RWPE2 (cell line): ENCODE data around the gene IFITM2.
"Not testable (repeated sequence)": the region's sequence is repeated elsewhere in the genome, so short reads cannot be mapped to it uniquely, and the experiment has no call there.

Experiments used
- ATAC-seq: fragments of 200-7000 bp; cut with Tn5 transposase; 3 replicates; pipeline ENCODE4 v1.9.1; 2021; ENCODE audit warnings: low read depth
- DNase-seq: peaks from one replicate; pipeline ENCODE4 v3.0.0-alpha.2; 2020; ENCODE audit warnings: low spot score
- H3K27ac ChIP-seq: fragments of 450-650 bp; 2 replicates; pipeline ENCODE4 v1.5.1; 2017; ENCODE audit warnings: mild to moderate bottlenecking; ENCODE audit not compliant: poor library complexity, severe bottlenecking
- H3K27me3 ChIP-seq: fragments of 250-450 bp; sonication (Bioruptor Pico); 2 replicates; pipeline ENCODE4 v1.5.1; 2021; ENCODE audit warnings: mild to moderate bottlenecking, moderate library complexity; ENCODE audit not compliant: insufficient read depth, poor library complexity, severe bottlenecking
- H3K36me3 ChIP-seq: fragments of 250-450 bp; sonication (Bioruptor Pico); 2 replicates; pipeline ENCODE4 v1.5.1; 2020; ENCODE audit warnings: low read depth, mild to moderate bottlenecking, moderate library complexity
- H3K4me1 ChIP-seq: fragments of 250-450 bp; sonication (Bioruptor Pico); 2 replicates; pipeline ENCODE4 v1.5.1; 2021; ENCODE audit warnings: mild to moderate bottlenecking, moderate library complexity; ENCODE audit not compliant: insufficient read depth, poor library complexity, severe bottlenecking
- H3K4me3 ChIP-seq: fragments of 250-450 bp; sonication (Bioruptor Pico); 2 replicates; pipeline ENCODE4 v1.5.1; 2021; ENCODE audit warnings: mild to moderate bottlenecking, moderate library complexity; ENCODE audit not compliant: severe bottlenecking
- H3K9me3 ChIP-seq: fragments of 250-450 bp; sonication (Bioruptor Pico); 2 replicates; pipeline ENCODE4 v1.5.1; 2021; ENCODE audit warnings: mild to moderate bottlenecking, moderate library complexity; ENCODE audit not compliant: severe bottlenecking
- TF ChIP-seq, protein P1 (sequence below): fragments of 450-650 bp; IDR thresholded peaks from one replicate; pipeline ENCODE4 v1.5.1; 2017; ENCODE audit warnings: mild to moderate bottlenecking, moderate library complexity; ENCODE audit not compliant: poor library complexity, severe bottlenecking

IFITM2 gene

DNA sequence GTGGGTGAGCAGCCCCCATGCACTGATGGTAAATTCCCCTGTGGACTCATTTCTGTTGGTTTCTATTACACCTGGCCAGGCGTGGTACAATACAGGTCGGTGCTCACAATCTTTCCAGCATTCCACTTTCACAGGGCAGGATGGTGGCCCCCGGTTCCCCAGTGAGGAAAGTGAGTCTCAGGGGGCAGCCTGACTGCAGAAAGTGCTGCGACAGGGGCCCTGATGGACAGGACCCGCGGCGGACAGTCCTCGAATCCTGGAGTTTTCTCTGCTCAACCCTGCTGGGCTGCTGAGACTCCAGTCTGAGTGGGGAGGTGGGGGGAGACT lies 21.8 kb upstream of the IFITM2 start:
- DNase-seq = no peak
- no peaks in the 10 kb centered on the region for H3K4me1 ChIP-seq
- ATAC-seq = no peak

GRCh38 chr11:286977-287820 lies 20.4 kb upstream of the IFITM2 start:
- H3K4me1 ChIP-seq, H3K9me3 ChIP-seq, H3K4me3 ChIP-seq, H3K36me3 ChIP-seq, DNase-seq, ATAC-seq, H3K27ac ChIP-seq: not testable (repeated sequence)
- peaks cover 16% of the 10 kb centered on the region for H3K27me3 ChIP-seq

More for the DNA sequence above, 21.8 kb upstream of the IFITM2 start:
- Histone ChIP-seq H3K4me3 (no peak overlapping the region), H3K27ac (no peak overlapping the region), H3K27me3 (peaks cover 30% of the 10 kb centered on the region), H3K9me3 (no peaks in the 10 kb centered on the region), H3K36me3 (no peaks in the 10 kb centered on the region)
- TF ChIP-seq, protein P1, sequence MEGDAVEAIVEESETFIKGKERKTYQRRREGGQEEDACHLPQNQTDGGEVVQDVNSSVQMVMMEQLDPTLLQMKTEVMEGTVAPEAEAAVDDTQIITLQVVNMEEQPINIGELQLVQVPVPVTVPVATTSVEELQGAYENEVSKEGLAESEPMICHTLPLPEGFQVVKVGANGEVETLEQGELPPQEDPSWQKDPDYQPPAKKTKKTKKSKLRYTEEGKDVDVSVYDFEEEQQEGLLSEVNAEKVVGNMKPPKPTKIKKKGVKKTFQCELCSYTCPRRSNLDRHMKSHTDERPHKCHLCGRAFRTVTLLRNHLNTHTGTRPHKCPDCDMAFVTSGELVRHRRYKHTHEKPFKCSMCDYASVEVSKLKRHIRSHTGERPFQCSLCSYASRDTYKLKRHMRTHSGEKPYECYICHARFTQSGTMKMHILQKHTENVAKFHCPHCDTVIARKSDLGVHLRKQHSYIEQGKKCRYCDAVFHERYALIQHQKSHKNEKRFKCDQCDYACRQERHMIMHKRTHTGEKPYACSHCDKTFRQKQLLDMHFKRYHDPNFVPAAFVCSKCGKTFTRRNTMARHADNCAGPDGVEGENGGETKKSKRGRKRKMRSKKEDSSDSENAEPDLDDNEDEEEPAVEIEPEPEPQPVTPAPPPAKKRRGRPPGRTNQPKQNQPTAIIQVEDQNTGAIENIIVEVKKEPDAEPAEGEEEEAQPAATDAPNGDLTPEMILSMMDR = no peak

DNA sequence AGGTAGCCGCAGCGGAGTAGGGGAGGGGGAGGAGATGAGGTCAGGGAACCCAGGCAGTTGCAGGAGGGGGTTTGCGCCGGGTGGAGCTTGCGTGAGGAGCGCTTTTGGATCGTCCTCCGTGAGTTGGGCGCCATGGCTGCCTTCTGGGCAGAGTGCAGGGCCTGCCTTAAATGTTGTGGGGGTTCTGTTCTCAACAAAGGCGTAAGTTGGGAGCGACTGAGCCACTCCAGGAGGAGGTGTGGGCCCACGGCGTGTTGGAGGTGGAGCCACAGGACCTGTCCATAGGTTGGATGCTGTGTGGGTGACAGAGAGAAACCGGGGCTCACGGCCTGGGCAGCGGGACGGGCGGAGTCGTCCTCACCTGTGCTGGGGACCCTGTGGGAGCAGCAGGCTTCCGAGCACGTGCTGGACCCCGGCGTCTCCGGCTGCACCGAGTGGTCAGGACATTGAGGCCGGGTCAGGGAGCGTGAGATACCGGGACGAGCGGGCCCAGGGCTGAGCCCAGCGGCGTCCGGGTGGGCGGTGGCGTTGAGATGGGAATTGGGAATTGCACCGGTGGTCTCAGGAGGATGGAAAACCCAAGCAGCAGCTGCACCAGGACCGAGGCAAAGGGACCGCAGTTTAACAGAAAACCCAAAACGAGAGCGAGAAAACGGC lies 19.7 kb upstream of the IFITM2 start:
- TF ChIP-seq, protein P1 = no peak
- H3K9me3 ChIP-seq = no peaks in the 10 kb centered on the region
- H3K4me1 ChIP-seq = no peaks in the 10 kb centered on the region
- ATAC-seq = peak; percentile 24; the same call in 2 of the 3 replicates
- H3K27me3 ChIP-seq = peaks cover 9% of the 10 kb centered on the region
- H3K27ac ChIP-seq = no peak overlapping the region
- DNase-seq = peak; percentile 60
- H3K36me3 ChIP-seq = no peaks in the 10 kb centered on the region
- peak overlapping the region; percentile 79 for H3K4me3 ChIP-seq

GRCh38 chr11:288478-289397 lies 18.9 kb upstream of the IFITM2 start, which contains the start of gene PGGHG:
Gene PGGHG (plus strand): TSS chr11:289126. CDS start chr11:289817, 691 bp downstream.
- peak within 1 kb of the TSS; percentile 79 for H3K4me3 ChIP-seq

More at GRCh38 chr11:288478-289397, 18.9 kb upstream of the IFITM2 start, which contains the start of gene PGGHG:
- H3K36me3 ChIP-seq = no peaks in the 10 kb centered on the region
- ATAC-seq (peak; percentile 49), DNase-seq (peak; percentile 62)
- peaks cover 8% of the 10 kb centered on the region for H3K27me3 ChIP-seq
- no peaks in the 10 kb centered on the region for H3K4me1 ChIP-seq
- TF ChIP-seq, protein P1 = no peak
- no peak within 1 kb of the TSS for H3K27ac ChIP-seq
- H3K9me3 ChIP-seq = no peaks in the 10 kb centered on the region
